Measurements from ENCODE around the gene DLGAP4.

DNA sequence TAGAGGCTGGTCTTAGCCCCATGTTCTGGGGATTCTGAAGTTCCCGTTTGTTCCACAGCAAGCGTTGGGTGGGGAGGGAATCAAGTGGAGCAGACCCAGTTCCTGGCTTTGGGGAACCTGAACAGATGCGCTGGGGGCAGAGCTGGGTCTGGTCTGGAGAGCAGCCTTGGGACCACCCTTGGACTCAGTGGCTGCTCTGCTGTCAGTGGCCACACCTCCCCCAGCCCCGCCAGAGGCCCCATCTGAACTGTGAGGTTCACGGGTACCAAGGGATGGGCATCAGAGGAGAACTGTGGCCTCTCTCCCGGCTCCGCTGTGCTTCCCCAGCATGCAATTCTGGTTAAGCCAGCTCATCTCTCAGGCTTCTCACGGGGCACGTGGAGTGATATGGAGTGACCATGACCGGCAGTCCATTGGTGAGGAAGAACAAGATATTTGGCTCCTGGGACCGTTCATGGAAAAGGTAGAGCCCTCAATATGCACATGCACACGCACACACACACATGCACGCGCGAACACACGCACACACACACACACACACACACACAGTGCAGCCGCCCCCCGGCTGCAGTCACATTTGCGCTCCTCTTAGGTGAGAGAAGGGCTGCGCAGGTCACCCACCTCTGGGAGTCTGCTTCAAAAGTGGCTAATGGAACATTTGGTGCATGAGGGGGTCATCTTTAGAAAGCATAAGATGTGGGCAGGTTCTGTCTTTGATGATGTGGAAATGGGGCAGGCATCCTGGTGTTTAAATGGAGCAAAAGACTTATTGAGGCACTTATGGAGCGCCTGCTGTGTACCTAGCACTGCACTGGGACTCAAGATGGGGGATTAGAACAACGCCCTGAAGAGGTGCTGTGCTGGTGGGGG, 6.0 kb downstream of the DLGAP4 start:
- TF ChIP-seq POLR2A (IDR thresholded peaks at IDR 0.05) (no peak), CTCF (IDR thresholded peaks at IDR 0.05) (no peak), POLR2AphosphoS5 (IDR thresholded peaks at IDR 0.05) (no peak), EP300 (IDR thresholded peaks at IDR 0.05; ENCODE audit: low read depth) (no peak)
